Astrocyte of the hippocampus (primary cell): ENCODE data around the gene IFNA10.
A peak's percentile ranks its signal among the peaks of the same experiment; 100 is the strongest.
"Not testable (repeated sequence)": the region's sequence is repeated elsewhere in the genome, so short reads cannot be mapped to it uniquely, and the experiment has no call there.

Experiments used
- DNase-seq: peaks from one replicate; pipeline ENCODE4 v3.0.0; 2011; ENCODE audit warnings: low read depth, low spot score

The IFNA10 gene

DNA sequence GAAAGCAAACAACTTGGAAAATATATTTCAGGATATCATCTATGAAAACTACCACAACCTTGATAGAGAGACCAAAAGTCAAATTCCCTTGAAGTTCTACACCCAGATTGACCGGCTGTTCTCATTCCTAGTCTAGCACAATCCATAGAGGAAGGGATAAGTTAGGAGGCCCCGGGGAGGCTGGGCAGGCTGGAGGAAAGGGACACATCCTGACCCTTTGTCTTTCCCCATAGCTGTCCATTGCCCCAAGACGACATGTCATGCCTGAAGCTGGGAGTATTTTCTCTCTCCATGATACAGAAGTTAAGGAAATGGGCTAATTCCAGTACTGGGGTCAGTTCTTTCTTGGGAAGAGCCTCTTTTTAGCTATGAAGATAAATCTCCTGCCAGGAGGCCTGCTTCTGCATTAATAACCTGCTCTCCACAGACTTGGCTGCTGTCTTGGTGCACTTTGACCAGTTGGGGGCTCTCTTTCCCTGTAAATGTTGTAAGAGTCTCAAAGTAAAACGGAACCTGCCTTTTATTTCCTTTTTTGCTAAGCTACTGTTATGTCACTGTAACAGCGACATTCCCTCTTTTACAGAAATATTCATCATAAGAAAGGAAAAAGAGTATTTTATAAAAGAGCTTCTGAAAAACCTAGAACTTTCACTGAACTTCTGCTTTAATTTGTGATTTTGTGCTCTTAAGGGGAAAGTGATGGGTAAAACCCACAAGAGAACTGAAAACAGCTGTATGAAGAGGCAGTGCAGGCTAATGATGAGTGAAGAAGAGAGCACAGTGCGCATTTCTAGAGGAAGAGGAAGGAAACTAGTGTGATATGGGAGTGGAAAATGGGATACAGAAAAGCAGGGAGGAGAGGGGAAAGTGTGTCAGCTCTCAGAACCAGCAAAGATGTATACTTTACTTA is 11.8 kb downstream of the IFNA10 start:
- DNase-seq, result peak; percentile 13

DNA sequence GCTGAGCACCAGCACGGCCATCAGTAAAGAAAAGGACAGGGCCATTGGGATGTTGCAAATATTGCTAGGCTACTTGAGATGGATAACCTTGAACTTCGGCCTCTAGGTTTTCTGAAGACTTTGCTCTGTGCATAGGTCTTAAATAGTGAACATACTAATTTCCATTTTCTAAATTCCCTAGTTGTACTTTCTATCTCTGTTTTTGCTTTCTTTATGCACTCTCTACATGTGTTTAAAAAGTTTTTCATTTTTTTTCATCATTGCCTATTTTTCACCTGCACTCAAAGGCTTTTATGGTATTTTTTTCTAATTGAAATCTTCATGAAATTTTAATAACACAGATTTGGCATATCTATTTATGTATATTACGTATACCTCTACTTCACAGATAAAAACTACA is 19.5 kb downstream of the IFNA10 start, which contains the start of gene IFNA4:
TSS of gene IFNA4 (minus strand) at position 101 of the 400 bp plus-strand sequence. CDS start at position 45, 56 bp downstream.
- not testable (repeated sequence) for DNase-seq

- DNase-seq, result peak; percentile 5
These were observed 23.9 kb downstream of the IFNA10 start for GRCh38 chr9:21182810-21183736.

DNA sequence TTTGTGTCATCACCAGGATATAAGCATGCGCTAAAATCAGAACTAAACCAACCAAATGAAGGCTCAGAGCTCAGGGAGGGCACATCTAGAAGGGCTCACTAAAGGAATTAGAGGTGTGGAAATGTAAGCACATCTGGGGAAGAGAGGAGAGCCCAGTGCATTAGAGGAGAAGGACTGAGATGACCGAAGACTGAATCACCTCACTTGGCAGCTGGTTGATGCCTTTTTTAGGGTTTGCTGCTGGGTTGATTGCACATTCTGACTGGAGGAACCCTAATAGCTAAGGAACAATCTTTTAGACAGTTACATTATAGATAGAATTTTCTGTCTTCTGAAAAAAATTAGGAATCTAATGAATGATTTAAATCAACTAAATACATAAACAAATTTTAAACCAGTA is 32.3 kb downstream of the IFNA10 start:
- no peak for DNase-seq

DNA sequence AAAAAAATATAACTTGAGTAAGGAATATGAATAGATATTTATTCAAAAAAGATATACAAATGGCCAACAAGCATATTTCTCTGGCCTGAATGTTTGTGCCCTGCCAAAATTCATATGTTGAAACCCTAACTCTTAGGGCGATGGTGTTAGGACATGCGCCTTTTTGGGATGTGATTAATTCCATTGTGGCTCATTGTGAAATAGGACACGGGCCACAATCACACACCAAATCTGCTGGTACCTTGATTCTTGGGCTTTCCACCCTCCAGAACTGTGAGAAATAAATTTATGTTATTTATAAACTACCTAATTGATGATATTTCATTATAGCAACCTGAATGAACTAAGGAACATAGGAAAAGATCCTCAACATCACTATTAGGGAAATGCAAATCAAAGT is 34.8 kb downstream of the IFNA10 start:
- DNase-seq, result no peak

DNA sequence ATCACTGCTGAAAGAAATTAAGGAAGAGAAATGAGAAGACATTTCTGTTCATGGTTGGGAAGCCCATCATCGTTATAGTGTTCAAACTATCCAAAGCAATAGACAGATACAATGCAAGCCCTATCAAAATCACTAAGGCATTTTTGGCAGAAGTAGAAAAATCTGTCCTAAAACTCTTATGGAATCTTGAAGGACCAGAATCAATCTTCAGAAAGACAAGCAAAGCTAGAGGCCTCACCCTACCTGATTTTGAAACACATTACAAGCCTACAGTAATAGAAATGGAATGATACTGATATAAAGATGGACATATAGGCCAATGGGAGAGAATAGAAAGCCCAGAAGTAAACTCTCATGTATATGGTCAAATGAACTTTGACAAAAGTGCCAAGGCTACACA is 35.6 kb downstream of the IFNA10 start:
- no peak for DNase-seq

DNA sequence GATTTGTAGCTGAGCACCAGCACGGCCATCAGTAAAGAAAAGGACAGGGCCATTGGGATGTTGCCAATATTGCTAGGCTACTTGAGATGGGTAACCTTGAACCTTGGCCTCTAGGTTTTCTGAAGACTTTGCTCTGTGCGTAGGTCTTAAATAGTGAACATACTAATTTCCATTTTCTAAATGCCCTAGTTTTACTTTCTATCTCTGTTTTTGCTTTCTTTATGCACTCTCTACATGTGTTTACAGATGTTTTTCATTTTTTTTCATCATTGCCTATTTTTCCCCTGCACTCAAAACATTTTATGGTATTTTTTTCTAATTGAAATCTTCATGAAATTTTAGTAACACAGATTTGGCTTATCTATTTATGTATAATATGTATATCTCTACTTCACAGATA is 40.4 kb downstream of the IFNA10 start, which contains the start of gene IFNA21:
TSS of gene IFNA21 (minus strand) at position 101 of the 400 bp plus-strand sequence. CDS start at position 53, 48 bp downstream.
- DNase-seq, result not testable (repeated sequence)

DNA sequence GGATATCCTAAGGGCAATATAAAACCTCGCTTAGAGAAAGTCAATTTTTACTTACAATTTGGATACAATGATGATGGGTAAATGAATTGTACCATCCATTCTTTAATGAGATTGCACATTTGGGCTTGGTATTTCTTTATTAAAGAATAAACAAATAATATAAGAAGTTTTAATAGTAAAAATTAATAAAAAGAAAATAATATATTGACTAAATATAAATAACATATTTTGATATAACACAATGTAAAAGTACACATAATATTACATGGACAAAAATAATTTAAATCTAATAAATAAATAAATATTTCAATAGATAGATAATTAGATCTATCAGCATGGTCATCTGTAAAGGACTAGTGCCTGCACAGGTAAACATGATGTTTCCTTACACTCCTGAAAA is 41.4 kb downstream of the IFNA10 start:
- no peak for DNase-seq

- DNase-seq, result peak; percentile 24
These were observed 46.8 kb downstream of the IFNA10 start for GRCh38 chr9:21160178-21160577.
